Skeletal muscle tissue (tissue), 4 donors: ENCODE data around the gene SECISBP2. TPM values are rescaled to one million over a fixed set of nuclear protein-coding genes. Genes with fewer than 3 reads are reported as not detected.
"Not testable (repeated sequence)": the region's sequence is repeated elsewhere in the genome, so short reads cannot be mapped to it uniquely, and the experiment has no call there.

ENCODE experiments used
- H3K27ac ChIP-seq: one replicate; pipeline ENCODE4 v1.7.0; 2013; ENCODE audit warnings: mild to moderate bottlenecking, low read depth, low read length, inconsistent platforms
- H3K27me3 ChIP-seq, 3 donors: one replicate each; pipeline ENCODE4 v1.7.0; 2013; ENCODE audit warnings: low read length in 3 of 3; ENCODE audit not compliant: control insufficient read depth in 3 of 3, insufficient read depth in 3 of 3
- H3K36me3 ChIP-seq, 3 donors: one replicate each; pipeline ENCODE4 v1.7.0; 2013; ENCODE audit warnings: low read length in 3 of 3; ENCODE audit not compliant: control insufficient read depth in 3 of 3, insufficient read depth in 3 of 3
- H3K4me1 ChIP-seq, 3 donors: one replicate each; pipeline ENCODE4 v1.7.0; 2013; ENCODE audit warnings: low read length in 3 of 3, mild to moderate bottlenecking in 3 of 3; ENCODE audit not compliant: control insufficient read depth in 3 of 3, insufficient read depth in 3 of 3
- H3K4me3 ChIP-seq, 3 donors: one replicate each; pipeline ENCODE4 v1.7.0; 2013; ENCODE audit warnings: low read length in 3 of 3
- H3K9ac ChIP-seq, 3 donors: one replicate each; pipeline ENCODE4 v1.7.0; 2013; ENCODE audit warnings: low read length in 3 of 3, mild to moderate bottlenecking in 3 of 3, moderate library complexity in 2 of 3, low read depth in 1 of 3
- H3K9me3 ChIP-seq, 3 donors: one replicate each; pipeline ENCODE4 v1.7.0; 2013; ENCODE audit warnings: low read length in 3 of 3; ENCODE audit not compliant: control insufficient read depth in 3 of 3
- total RNA-seq: library from RNA; depleted of rRNA; stranded (reverse); fragments of >200 nt; gene quantifications from one replicate; pipeline ENCODE4 v1.2.3, GENCODE V29; 2014
- donor health status: Osteomylitis.

Gene SECISBP2
- total RNA-seq, 1 donor from 2014 or later: 42.8 TPM

DNA sequence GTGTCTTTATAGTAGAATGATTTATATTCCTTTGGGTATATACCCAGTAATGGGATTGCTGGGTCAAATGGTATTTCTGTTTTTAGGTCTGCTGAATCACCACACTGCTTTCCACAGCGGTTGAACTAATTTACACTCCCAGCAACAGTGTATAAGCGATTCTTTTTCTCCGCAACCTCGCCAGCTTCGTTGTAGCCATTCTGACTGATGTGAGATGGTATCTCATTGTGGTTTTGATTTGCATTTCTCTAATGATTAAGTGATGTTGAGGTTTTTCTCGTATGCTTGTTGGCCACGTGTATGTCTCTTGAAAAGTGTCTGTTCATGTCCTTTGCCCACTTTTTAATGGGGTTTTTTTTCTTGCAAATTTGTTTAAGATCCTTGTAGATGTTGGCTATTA is 25.5 kb downstream of the SECISBP2 start:
- H3K4me1 ChIP-seq, H3K27me3 ChIP-seq, H3K27ac ChIP-seq, H3K9ac ChIP-seq, H3K9me3 ChIP-seq, H3K4me3 ChIP-seq: not testable (repeated sequence)
- peaks cover 38 to 83% (median 81%) of the 10 kb centered on the region in 3 donors for H3K36me3 ChIP-seq

DNA sequence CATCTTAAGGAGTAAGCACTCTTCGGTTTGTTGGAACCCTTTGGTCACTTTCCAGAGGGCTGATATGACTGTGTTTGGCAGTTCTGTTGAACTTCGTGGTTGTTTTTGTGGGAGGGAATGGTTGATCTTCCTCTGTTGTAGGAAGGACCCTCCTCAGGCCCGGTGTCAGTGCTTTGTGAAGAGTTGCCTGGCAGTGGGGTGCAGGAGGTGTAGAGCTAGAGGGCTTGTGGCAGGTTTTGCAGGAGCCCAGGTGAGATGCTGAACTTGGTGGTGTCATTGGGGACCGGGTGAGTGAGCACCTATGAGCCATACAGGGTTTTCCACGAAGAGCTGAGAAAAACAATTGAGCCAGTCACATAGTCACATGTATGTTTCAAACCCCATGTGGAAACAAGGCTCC is 27.2 kb downstream of the SECISBP2 start:
- no peaks in the 10 kb centered on the region for H3K9me3 ChIP-seq
- no peak overlapping the region for H3K9ac ChIP-seq
- no peak overlapping the region for H3K4me3 ChIP-seq
- no peaks in the 10 kb centered on the region for H3K27me3 ChIP-seq
- no peak overlapping the region for H3K27ac ChIP-seq
- H3K4me1 ChIP-seq: no peaks in the 10 kb centered on the region
- peaks cover 49 to 84% (median 82%) of the 10 kb centered on the region in 3 donors for H3K36me3 ChIP-seq

DNA sequence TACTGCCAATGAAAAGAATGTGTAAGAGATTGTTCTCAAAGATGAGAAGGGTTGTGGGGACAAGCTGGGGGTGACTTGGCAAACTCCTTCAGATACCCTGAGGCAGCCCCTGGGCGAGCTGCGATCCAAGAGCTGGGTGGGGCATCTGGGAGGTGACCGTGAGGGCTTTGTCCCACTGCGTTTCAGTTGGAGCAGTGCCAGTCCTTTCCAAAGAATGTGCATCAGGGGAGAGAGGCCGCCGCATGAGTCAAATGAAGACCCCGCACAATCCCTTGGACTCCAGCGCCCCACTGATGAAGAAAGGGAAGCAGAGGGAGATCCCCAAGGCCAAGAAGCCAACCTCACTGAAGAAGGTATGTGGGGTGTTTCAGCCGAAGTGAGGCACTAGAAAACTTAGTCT is 28.4 kb downstream of the SECISBP2 start:
- no peaks in the 10 kb centered on the region for H3K9me3 ChIP-seq
- peaks cover 7 to 8% (median 7%) of the 10 kb centered on the region in 3 donors for H3K4me1 ChIP-seq
- peaks cover 61 to 87% (median 83%) of the 10 kb centered on the region in 3 donors for H3K36me3 ChIP-seq
- no peak overlapping the region for H3K9ac ChIP-seq
- H3K4me3 ChIP-seq: no peak overlapping the region
- no peaks in the 10 kb centered on the region for H3K27me3 ChIP-seq
- H3K27ac ChIP-seq: no peak overlapping the region

DNA sequence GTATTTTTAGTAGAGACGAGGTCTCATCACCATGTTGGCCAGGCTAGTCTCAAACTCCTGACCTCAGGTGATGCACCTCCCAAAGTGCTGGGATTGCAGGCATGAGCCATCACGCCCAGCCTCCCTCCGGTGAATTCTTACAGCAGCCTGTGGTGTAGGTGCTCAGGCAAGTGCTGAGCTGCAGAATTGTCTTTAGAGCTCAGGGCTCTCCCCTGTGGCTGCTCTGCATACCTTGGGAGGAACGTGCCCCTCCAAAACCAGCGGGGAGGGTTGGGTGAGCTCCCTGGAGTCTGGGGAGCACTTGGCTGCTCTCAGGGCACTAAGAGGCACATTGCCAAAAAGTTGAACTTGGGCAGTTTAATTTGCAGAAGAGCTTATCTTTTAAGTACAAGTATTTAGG is 29.4 kb downstream of the SECISBP2 start:
- Histone ChIP-seq H3K27ac (no peak overlapping the region), H3K4me3 (no peak overlapping the region), H3K9ac (no peak overlapping the region), H3K9me3 (no peaks in the 10 kb centered on the region), H3K27me3 (no peaks in the 10 kb centered on the region), H3K4me1 (peaks cover 15 to 16% (median 15%) of the 10 kb centered on the region in 3 donors), H3K36me3 (peaks cover 65 to 84% (median 82%) of the 10 kb centered on the region in 3 donors)

DNA sequence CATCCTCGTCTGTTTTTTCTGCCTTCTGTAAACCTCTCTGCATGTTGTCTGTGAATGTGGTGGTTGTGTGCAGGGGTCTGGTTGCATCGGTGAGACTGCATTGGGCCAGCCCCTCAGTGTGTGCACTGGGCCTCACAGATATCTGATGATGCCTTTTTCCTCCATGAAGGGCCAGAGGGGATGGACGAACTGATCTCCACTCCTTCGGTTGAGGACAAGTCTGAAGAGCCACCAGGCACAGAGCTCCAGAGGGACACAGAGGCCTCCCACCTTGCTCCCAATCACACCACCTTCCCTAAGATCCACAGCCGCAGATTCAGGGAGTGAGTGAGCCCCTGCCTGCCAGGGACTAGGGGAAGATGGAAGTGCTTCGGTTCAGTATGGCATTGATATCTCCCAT is 31.3 kb downstream of the SECISBP2 start:
- Histone ChIP-seq H3K4me3 (no peak overlapping the region), H3K9me3 (no peaks in the 10 kb centered on the region), H3K27me3 (no peaks in the 10 kb centered on the region), H3K27ac (no peak overlapping the region), H3K4me1 (peaks cover 23 to 24% (median 23%) of the 10 kb centered on the region in 3 donors), H3K9ac (no peak overlapping the region), H3K36me3 (peaks cover 75 to 93% (median 87%) of the 10 kb centered on the region in 3 donors)

GRCh38 chr9:89350988-89351557 is 32.8 kb downstream of the SECISBP2 start:
- Histone ChIP-seq H3K36me3 (peaks cover 71 to 91% (median 87%) of the 10 kb centered on the region in 3 donors), H3K27me3 (no peaks in the 10 kb centered on the region), H3K9ac (no peak overlapping the region), H3K27ac (peak overlapping the region; percentile 28), H3K4me1 (peaks cover 23 to 24% (median 23%) of the 10 kb centered on the region in 3 donors), H3K4me3 (no peak overlapping the region), H3K9me3 (no peaks in the 10 kb centered on the region)

DNA sequence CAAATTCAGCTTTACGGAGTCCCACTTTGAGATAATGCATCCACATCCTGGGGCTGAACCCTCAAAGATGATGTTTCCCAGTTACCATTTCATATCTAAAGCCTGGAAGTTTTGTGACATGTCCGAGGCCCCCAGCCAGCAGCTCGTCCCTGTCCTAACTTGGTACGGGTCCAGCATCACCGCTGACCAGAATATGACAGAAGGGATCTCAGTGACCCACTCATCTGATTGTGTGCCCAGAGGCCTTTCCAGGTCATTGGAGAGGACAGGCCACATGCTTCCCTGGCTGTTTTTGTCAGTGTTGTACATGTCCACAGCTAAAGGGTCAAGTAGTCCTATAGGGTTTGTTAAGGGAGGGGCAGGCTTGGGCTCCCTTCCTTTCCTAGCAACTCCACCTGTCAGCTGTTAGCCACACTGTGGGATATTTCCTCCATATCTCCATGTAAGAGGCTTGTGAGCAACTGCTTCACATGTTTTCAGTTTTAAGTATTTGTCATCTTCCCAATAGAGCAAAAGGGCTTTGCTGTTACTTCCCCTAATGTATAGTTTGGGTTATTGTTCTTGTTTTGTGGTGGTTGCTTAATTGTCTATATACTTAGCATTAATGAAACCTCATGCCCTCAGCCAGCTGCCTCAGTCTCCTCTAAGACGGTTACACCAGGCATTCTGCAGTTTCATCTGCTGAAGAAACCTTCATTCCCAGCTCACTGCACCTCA is 33.4 kb downstream of the SECISBP2 start:
- peak overlapping the region in 1 of 3 donors; percentile 18 for H3K9ac ChIP-seq
- H3K36me3 ChIP-seq: peaks cover 75 to 92% (median 85%) of the 10 kb centered on the region in 3 donors
- H3K27ac ChIP-seq: peak overlapping the region; percentile 28
- H3K4me3 ChIP-seq: no peak overlapping the region
- H3K27me3 ChIP-seq: no peaks in the 10 kb centered on the region
- peaks cover 23 to 24% (median 23%) of the 10 kb centered on the region in 3 donors for H3K4me1 ChIP-seq
- H3K9me3 ChIP-seq: no peaks in the 10 kb centered on the region

DNA sequence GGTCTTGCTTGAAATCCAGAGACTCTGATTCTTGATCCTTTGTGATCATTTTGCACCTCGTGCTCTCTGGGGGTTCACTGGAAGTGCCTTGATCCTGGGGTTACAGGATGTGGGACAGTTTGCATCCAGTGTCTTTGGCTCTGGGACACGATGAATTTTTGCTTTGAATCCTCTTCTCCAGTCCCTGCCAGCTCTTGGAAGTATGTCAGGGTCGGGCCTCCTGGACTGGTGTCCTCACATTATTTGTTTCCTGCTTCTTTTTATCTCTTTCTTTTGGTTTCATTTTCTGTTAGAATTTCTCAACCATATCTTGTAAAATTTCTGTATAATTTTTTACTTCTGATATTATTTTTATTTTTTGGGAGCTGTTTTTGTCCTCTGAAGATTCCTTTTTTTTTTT is 34.2 kb downstream of the SECISBP2 start:
- peaks cover 23 to 28% (median 23%) of the 10 kb centered on the region in 3 donors for H3K4me1 ChIP-seq
- H3K36me3 ChIP-seq: peaks cover 77 to 95% (median 86%) of the 10 kb centered on the region in 3 donors
- no peak overlapping the region for H3K4me3 ChIP-seq
- peak overlapping the region in 1 of 3 donors; percentile 18 for H3K9ac ChIP-seq
- H3K27me3 ChIP-seq: no peaks in the 10 kb centered on the region
- peak overlapping the region; percentile 28 for H3K27ac ChIP-seq
- no peaks in the 10 kb centered on the region for H3K9me3 ChIP-seq

DNA sequence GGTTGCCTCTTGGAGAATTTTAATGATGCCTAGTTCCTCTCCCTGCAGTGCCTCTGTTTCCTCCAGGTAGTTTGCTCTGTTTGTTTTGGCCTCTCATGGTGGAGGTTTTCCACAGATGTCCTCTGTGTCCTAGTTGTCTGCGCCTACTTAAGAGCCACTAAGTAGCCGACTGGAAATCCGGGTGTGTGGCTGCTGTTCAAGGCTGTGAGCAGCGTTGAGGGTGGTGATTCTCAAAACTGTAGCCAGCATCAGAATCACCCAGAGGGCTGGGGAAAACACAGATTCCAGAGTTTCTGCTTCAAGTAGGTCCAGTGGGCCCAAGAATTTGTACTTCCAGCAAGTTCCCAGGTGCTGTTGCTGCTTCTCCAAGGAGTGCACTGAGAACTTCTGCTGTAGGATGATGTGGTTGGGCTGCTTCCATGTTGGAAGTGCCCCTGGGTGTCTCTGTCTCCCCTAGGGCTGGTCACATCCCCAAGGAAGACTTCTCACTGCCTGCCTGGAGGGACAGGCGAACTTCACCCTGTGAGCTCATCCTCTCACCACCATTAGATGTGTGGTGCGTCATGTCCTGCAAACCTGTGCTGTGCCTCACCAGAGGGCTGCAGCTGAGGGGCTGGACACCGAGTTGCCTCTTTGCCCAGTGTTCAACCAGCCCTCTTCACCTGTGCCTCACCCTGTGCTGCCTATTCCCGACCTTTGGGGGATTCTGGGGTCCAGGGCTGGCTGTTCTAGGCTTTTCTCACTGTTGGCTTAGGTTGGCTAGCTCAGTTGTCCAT is 34.8 kb downstream of the SECISBP2 start:
- H3K9me3 ChIP-seq: no peaks in the 10 kb centered on the region
- no peaks in the 10 kb centered on the region for H3K27me3 ChIP-seq
- H3K36me3 ChIP-seq: peaks cover 76 to 95% (median 86%) of the 10 kb centered on the region in 3 donors
- no peak overlapping the region for H3K27ac ChIP-seq
- H3K9ac ChIP-seq: peak overlapping the region in 2 of 3 donors; percentile 37 to 54
- no peak overlapping the region for H3K4me3 ChIP-seq
- H3K4me1 ChIP-seq: peaks cover 24 to 31% (median 27%) of the 10 kb centered on the region in 3 donors
